Sigmoid colon (tissue), 4 donors: ENCODE measurements around the gene PYGO1.

ENCODE experiments used
- EP300 ChIP-seq, 4 donors: sonication (generic); formaldehyde crosslinking; IDR thresholded peaks; one replicate each; pipeline ENCODE4 v1.6.1; 2017; ENCODE audit warnings: antibody characterized with exemption in 4 of 4
- POLR2A ChIP-seq, 2 donors: fragments of 450-650 bp; IDR thresholded peaks; one replicate each; pipeline ENCODE4 v1.6.1; 2016; ENCODE audit warnings: antibody characterized with exemption in 2 of 2, mild to moderate bottlenecking in 2 of 2, moderate library complexity in 2 of 2
- TF ChIP-seq, protein P1 (sequence below), 4 experiments: fragments of 450-650 bp in 3 of 4; fragments of 200-600 bp in 1 of 4; IDR thresholded peaks; one replicate each; pipeline ENCODE4 v1.5.1; 2016 to 2019; ENCODE audit warnings: antibody characterized with exemption in 4 of 4, mild to moderate bottlenecking in 3 of 4, moderate library complexity in 2 of 4

DNA sequence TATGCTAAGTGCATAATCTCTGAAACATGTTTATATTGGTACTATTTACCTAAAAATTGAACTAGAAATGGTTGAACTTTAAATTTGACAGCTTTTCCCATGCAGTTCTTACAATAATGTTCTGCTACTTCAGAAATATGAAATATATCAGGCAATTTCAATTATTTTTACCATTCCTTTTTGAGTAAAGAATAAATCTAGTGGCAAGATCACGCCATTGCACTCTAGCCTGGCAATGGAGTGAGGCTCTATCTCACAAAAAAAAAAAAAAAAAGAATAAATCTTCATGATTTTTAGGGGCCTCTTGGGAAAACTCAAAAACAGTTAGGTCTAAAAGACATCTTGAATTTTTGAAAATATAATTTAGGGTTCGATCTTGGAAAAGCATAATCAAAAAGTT lies 69.5 kb downstream of the PYGO1 start:
- TF ChIP-seq EP300 (IDR thresholded peaks at IDR 0.05) (no peak), POLR2A (IDR thresholded peaks at IDR 0.05) (no peak)
- TF ChIP-seq, protein P1, sequence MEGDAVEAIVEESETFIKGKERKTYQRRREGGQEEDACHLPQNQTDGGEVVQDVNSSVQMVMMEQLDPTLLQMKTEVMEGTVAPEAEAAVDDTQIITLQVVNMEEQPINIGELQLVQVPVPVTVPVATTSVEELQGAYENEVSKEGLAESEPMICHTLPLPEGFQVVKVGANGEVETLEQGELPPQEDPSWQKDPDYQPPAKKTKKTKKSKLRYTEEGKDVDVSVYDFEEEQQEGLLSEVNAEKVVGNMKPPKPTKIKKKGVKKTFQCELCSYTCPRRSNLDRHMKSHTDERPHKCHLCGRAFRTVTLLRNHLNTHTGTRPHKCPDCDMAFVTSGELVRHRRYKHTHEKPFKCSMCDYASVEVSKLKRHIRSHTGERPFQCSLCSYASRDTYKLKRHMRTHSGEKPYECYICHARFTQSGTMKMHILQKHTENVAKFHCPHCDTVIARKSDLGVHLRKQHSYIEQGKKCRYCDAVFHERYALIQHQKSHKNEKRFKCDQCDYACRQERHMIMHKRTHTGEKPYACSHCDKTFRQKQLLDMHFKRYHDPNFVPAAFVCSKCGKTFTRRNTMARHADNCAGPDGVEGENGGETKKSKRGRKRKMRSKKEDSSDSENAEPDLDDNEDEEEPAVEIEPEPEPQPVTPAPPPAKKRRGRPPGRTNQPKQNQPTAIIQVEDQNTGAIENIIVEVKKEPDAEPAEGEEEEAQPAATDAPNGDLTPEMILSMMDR (IDR thresholded peaks at IDR 0.05) = no peak
